HG02571 (cell line): ENCODE data around the gene MRPS31.
A peak's percentile ranks its signal among the peaks of the same experiment; 100 is the strongest.
"Not testable (repeated sequence)": the region's sequence is repeated elsewhere in the genome, so short reads cannot be mapped to it uniquely, and the experiment has no call there.

ENCODE experiments used
- ATAC-seq: cut with Tn5 transposase; IDR thresholded peaks from one replicate; pipeline ENCODE4 v1.9.1; 2021; ENCODE audit warnings: mild to moderate bottlenecking, moderate library complexity; ENCODE audit not compliant: unreplicated experiment

Gene MRPS31

GRCh38 chr13:40789275-40790153 is 18.5 kb upstream of the MRPS31 start, which contains the start of gene SLC25A15:
Gene SLC25A15 (plus strand): TSS chr13:40789611. CDS start chr13:40793227, 3,616 bp downstream.
- peak; percentile 88 for ATAC-seq

- ATAC-seq: not testable (repeated sequence)
These were observed 17.7 kb upstream of the MRPS31 start for GRCh38 chr13:40788540-40789274.

GRCh38 chr13:40787062-40787461 is 16.1 kb upstream of the MRPS31 start:
- ATAC-seq: no peak

GRCh38 chr13:40786568-40786996 is 15.6 kb upstream of the MRPS31 start:
- no peak for ATAC-seq

GRCh38 chr13:40784540-40784939 is 13.6 kb upstream of the MRPS31 start:
- no peak for ATAC-seq

GRCh38 chr13:40782971-40783370 is 12.0 kb upstream of the MRPS31 start:
- not testable (repeated sequence) for ATAC-seq

GRCh38 chr13:40781717-40782116 is 10.7 kb upstream of the MRPS31 start:
- no peak for ATAC-seq

- ATAC-seq: no peak
These were observed 9.9 kb upstream of the MRPS31 start for GRCh38 chr13:40780822-40781401.

- no peak for ATAC-seq
These were observed 8.9 kb upstream of the MRPS31 start for GRCh38 chr13:40779796-40780285.

- no peak for ATAC-seq
These were observed 8.1 kb upstream of the MRPS31 start for GRCh38 chr13:40779049-40779448.

- ATAC-seq: peak; percentile 5
These were observed 6.8 kb upstream of the MRPS31 start for GRCh38 chr13:40777809-40778175.

GRCh38 chr13:40777166-40777808 is 6.3 kb upstream of the MRPS31 start:
- ATAC-seq: peak; percentile 76

GRCh38 chr13:40776681-40777165 is 5.7 kb upstream of the MRPS31 start:
- ATAC-seq: peak; percentile 31

- no peak for ATAC-seq
These were observed 5.2 kb upstream of the MRPS31 start for GRCh38 chr13:40776232-40776631.

GRCh38 chr13:40774672-40775071 is 3.7 kb upstream of the MRPS31 start:
- ATAC-seq: no peak

GRCh38 chr13:40772765-40773473 is 1.9 kb upstream of the MRPS31 start:
- ATAC-seq: no peak

- no peak for ATAC-seq
These were observed 419 bp downstream of the MRPS31 start for GRCh38 chr13:40770609-40770933.

GRCh38 chr13:40769970-40770369 is 1.0 kb downstream of the MRPS31 start:
- ATAC-seq: no peak

- ATAC-seq: no peak
These were observed 5.4 kb downstream of the MRPS31 start for GRCh38 chr13:40765602-40766001.
